SIG-M5 treated with dmso at 0.1 percent for 504 hours (cell line): ENCODE results near the gene TUBE1.
"Not testable (repeated sequence)": the region's sequence is repeated elsewhere in the genome, so short reads cannot be mapped to it uniquely, and the experiment has no call there.

Experiments
- DNase-seq: peaks from one replicate; lab custom pipeline; 2025; ENCODE audit not compliant: unreplicated experiment; lab: John Stamatoyannopoulos, UW

TUBE1 gene

DNA sequence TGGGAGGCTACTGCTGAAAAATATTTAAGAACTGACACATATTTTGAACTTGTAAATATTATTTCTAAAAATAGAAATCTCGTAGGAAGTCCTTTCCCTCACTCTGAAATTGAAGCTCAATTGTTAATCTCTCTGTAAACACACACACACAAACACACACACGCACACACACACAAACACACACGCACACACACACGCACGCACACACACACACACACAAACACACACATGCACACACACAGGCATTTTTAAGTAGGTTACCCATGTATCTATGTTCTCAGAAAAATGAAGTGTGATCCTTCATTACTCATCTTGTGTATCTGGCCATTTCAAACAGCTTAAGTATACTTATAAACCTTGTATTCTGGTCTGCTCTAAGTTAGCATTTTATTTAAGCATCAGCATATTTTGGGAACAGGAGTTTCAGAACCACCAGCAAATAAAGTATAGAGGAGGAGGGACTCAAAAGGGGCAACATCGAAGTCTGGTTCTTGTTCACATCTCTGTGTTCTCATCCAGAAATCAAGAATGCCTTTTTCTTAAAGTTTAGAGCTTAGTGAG, 21.8 kb downstream of the TUBE1 start:
- no peak for DNase-seq

DNA sequence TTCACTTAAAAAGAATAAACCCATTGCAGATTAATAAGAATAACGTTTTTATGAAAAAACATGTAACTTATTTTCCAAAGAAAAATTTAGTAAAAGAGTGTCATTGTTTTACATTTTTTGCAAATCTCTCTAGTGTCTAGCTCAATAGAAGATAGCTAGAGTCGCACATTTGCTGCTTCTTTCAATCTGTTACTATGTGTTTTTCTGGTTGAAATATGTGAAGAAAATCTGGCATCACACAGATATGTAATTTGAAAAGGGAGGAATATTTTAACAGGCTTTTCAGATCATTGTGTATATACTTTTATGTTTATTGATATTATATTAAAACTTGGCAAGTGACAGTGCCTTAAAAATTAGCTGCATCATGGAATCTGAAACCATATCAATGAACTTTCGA, 24.3 kb downstream of the TUBE1 start:
- DNase-seq: no peak

DNA sequence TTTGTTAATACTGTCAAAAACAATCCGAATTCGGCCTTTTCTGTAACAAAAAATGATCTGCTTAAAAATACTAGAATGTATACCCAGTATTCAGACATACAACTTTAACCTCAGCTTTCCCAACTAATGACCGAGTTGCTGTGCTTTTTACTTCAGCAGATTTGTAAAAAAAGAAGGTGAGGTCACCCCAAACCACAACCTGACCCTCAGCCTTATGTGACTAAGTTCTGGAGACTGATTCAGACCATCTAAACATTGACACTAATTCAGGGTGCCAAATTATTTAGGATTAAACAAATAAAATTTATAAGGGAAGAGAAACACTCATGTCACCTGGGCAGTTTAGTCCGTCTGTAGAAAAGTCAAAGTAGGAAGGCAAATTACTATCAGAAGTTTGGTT, 25.7 kb downstream of the TUBE1 start:
- DNase-seq: no peak

DNA sequence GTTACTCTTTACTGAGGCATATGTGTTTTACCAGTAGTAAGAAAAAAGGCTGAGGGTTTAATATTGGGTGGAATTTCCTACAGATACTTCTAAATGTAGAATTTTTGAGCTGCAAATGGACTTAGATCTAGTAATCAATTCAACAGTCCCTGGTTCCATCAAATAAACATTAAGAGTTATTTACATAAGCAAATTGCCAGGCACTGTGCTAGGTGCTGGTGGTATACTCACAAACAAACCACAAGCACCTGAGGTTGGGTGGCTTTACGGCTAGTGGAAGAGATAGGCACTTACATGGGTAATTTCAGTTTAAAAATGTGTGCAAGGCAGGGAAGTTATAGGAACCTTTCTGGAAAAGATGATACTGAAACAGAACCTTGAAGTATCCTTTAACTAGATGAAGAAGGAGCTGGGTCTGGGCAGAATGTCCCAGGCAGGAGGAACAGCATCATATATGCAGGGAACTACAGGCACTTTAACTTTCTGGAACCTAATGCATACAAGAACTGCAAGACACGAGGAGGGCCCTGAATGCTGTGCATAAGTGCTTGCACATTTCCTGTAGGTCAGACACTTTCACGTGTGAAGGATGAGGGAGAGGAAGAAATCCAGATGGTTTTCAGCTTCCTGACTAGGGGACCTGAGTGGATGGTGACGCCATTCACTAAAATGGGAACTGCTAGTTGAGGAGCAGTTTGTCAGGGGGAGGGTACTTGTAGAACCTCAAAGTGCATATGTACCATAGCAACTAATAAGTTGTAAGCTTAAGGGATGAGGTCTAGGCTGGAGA, 28.8 kb downstream of the TUBE1 start:
- no peak for DNase-seq

DNA sequence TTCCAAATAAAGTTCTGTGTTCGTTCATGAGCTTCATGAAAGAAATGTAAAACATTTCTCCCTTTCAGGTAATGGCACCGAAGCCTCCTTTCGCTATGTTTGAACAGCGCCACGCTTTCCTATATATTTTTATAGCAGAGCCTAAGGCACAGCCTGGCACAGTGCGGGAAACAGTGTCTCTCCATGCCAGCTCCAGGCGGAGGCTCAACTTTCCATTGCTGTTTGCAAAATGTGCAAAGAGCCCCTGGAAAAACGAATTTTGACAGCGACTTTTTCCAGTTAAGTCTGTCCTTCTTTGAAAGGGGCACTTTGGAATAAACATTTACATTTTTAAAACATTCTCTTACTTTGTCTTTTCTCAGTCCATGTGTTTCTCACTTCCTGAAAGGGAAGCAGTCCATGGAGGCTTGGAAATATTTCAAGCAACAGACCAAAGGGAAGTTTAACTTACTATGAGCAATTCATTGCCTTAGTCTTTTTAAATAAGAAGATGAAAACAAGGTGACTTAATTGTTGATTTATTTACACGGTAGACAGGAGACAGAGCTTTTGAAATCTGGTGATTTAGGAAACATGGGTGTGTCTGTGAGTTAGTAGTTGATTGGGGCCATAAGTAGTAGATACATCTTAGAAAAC, 32.6 kb downstream of the TUBE1 start:
- DNase-seq: no peak

DNA sequence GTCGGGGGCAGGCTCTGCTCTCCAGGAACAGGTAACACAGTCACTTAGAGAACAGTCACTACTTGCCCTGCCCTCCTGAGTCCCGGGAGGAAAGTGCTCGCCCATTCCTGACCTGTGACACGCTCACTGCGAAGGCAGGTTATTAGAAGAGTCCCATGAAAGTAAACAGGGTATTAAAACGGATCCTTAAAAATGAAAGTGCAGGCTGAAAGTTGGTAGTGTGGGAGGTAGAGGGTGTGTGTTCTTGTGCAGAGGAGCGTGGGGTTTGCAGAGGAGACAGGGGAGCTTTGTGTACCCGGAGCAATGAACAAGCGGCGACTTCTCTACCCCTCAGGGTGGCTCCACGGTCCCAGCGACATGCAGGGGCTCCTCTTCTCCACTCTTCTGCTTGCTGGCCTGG, 33.3 kb downstream of the TUBE1 start, which contains the start of gene CCN6:
Gene CCN6, plus strand, starts transcription at position 104 of the 400 bp plus-strand sequence. Its CDS starts 254 bp downstream, at position 358.
- DNase-seq: no peak

DNA sequence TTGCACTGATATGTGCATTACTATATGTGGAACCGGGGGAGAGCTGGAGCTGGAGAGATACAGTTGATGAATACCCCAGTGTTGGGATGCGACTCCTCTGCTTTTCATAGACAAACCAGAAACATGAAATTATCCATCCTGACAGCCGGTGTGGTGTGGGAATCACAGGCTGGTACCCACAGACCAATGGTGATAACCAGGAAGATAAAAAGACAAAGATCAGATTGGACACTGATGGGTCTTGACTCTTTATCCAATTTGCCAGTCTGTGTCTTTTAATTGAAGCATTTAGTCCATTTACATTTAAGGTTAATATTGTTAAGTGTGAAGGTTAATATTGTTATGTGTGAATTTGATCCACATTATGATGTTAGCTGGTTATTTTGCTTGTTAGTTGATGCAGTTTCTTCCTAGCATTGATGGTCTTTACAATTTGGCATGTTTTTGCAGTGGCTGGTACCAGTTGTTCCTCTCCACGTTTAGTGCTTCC, 36.0 kb downstream of the TUBE1 start:
- not testable (repeated sequence) for DNase-seq

DNA sequence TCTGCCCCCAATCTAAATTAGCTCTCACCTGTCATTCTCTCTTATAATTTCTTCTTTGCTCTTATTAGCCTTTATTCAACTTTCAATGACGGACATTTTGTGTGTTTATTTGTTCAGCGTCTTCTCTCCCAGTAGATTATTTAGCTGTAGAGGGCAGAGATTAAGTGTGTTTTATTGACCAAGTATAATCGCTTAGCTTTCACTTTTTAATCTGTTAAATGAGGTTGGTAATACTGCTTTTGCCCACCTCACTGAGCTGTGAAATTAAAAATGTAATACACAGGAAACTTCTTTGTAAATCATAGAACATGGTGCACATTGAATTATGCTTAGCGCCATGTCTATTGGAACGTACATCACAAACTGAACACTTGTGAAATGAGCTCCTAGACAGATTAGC, 36.9 kb downstream of the TUBE1 start:
- DNase-seq: no peak

DNA sequence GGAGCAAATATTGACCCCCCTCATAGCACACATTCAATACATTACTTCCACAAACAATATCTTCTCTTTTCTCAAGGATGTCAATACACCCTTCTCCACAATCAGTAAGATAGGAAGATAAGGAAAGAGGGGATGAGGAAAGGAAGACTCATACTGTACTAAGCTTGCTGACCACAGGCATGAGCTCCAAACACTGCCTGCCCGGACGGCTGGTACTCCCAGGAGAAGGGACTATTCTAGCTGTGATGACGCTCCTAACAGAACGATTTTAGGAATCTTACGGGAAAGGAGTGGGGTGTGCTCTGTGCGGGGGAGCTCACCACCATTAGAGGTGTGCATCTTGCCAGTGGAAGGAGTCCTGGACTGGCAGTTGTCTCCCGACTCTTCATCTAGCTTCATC, 37.3 kb downstream of the TUBE1 start:
- no peak for DNase-seq

DNA sequence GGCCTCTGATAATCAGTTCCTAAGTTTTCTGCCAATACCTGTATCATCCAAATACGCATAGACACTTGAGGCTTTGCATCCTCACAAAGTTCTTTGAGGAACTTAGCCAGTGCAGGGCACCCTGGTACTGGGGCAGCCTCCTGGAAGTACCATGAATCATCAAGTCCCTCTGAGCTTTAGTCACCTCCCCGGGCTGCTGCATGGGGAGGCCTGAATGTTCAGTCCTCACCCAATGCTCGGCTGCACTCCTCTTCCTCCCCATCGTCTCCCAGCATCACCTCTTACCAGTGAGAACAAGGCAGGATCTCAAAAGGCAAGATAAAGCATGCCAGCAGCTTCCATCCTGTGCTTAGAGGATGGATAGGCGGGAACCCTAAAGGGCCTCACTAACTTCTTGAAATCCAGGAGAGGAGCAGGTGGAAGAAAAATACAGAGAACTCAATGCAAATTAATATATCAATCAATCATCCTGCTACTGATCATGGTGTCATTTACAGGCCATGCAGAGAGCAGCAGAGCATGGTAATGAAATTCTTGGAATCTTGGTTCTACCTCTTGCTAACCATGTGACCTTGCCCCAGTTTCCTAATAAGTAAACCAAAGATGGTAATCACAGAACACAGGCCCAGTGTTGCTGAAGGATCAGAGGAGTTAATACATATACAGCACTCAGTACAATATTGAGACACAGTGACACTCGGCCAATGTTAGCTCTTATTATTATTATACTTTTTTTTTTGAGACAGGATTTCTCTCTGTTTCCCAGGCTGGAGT, 38.1 kb downstream of the TUBE1 start:
- no peak for DNase-seq

DNA sequence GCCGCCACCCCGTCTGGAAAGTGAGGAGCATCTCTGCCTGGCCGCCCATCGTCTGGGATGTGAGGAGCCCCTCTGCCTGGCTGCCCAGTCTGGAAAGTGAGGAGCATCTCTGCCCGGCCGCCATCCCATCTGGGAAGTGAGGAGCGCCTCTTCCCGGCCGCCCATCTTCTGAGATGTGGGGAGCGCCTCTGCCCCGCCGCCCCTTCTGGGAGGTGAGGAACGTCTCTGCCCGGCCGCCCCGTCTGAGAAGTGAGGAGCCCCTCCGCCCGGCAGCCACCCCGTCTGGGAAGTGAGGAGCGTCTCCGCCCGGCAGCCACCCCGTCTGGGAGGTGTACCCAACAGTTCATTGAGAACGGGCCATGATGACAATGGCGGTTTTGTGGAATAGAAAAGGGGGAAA, 39.8 kb downstream of the TUBE1 start:
- not testable (repeated sequence) for DNase-seq

DNA sequence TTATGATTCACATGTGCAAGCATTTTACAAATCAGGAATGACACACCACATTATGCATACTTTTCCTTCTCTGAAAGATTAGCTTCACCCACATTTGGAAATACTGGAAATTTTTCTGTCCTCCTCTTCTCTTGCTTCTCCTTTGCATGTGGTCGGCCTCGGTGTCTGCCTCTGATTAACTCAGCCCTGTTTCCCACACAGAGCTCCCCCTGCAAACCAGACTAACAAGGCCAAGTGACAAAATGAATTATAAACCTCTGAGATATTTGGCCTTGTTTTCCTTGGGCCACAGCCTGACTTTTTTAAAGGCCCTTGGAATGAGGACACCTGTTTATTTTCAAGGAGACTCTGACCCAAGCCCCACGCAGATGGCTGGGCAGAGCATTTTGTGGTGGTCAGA, 42.4 kb downstream of the TUBE1 start:
- DNase-seq: no peak

DNA sequence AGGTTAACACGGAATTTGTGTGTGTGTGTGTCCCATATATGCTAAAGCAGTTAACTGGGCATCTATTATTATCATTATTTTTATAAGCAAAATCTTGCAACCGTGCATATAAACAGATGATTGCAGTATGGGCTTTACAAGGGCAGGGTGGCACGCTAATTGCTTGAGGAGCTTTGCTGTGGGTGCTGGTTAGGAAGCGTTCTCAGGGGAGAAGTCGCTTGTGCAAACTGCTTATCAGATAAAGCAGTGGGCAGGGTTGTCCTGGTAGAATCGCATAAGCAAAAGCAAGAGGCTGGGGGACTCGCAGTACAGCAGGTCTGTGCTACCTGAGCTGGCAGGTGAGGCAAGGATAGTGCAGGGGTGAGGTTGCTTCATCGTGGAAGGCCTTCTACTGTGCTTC, 43.1 kb downstream of the TUBE1 start:
- no peak for DNase-seq

DNA sequence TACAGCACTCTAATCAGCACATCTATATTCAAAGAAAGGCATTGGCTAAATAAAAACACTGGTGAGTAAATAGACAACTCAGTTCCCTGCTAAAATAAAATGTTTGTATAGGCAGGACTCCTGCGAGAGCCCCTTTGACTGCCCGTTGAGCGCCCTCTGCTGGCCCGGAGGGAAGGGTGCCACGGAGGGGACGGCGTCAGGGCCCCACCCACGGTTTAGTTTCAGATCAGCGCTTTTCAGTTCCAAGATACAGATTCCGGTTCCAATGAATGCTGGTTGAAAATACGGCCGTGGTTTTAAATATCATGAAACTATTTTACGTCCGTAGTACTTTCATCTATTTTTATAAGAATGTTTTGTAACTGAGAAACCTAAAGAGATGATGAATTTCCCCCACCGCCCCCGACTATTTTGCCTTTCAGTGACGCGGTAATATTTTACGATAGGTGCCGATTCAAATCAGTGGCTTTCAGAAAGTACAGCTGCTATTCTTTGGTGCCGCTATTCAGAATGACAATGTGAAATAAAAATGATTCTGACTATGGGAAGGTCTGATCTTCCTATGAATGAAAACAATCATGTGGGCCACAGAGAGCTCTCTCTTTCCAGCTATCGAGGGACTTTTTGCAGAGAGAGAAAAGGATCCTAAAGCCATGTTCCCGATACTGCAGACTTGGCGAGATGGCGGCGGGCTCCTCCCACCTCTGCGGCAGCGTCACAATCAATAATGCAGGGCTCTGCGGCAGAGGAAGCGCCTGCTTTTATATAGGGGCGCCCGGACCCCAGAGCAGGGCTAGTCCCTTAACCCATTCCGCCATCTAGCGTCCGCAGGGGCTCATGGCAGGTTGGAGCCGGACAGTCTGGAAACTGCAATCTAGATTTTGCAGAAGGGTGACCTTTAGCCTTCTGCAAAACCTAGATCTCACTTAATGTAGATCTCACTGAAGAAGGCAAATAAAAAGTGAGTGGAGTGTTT, 44.0 kb downstream of the TUBE1 start:
- DNase-seq: peak; percentile 89

DNA sequence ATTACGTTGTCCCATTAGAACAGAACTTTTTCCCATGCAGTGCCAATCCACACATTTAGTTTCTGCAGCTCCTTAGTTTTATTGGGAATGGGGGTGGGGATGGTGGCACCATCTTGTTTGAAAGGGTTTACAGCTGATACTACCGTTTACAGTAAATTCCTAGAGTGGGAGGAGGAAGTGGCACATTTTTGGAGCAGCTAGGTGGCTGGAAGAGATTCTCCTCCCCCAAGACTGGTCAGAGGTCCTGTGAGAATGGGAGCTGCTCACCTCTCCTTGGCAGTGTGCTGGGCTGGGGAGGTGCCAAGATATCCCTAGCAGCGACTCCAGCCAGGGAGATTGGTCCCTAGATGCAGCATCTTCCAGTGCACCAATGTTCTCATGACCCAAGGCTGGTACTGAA, 45.7 kb downstream of the TUBE1 start:
- DNase-seq: no peak

DNA sequence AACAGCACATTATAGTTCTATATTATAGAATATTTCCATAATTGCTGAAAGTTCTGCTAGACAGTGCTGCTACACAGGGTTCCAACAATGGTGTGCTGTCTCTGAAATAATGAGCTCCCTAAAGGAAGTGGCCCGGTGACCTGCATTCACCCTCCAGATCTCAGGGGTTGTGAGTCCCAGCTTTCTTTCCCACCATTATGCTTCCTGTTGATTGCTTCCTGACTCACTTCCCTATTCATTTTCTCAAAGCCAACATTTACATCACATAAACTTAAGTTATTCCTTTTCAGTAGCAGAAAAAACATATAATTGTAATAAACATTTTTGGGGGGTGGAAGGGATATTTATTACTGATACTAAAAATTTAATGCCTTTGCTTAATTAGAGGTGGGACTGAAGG, 46.3 kb downstream of the TUBE1 start:
- DNase-seq: no peak

DNA sequence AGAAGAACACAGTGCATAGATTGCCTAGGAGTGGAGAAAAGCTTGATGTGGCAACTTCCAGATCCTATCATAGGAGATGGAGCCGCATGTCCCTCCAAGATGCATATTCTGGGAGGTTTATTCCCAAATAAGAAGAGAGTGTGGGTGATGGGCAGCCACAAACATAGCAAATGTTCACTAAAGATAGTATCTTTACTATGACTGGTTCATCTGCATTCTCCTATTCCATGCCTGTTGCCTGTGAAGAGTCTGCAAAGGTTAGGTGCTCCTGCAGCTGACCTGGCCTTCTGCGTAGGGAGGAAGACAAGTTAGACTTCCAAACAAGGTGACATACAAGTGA, 47.9 kb downstream of the TUBE1 start:
- no peak for DNase-seq

DNA sequence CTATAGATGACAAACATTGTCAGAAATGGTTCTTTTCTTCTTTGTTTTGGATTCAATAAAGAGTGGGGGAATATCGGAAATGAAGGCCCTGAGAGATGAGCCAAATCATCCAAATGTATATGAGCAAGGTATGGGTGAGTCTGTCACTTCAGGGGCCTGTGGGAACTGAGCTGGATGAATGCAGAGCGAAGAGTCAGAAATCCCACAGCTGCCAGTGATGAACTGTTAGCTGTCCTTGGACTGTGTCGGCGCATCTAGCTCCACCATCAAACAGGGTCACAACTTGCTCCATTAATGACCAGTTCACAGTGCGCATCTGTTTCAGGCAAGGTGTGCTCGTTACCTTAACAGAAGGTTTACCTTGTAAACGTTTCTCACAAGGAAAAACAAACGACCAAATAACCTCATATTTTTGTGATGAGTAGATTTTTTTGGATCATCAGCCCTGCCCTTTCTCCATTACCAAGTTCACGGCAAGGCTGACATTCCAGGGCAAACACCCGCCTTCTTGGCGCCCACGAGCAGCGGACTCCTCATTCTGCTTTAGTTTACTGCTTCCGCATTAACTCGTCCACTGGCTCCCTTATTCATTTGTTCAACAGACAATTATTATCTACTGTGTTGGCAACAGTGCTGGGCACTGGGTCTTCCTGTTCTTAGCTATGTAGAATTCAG, 48.4 kb downstream of the TUBE1 start:
- DNase-seq: no peak

DNA sequence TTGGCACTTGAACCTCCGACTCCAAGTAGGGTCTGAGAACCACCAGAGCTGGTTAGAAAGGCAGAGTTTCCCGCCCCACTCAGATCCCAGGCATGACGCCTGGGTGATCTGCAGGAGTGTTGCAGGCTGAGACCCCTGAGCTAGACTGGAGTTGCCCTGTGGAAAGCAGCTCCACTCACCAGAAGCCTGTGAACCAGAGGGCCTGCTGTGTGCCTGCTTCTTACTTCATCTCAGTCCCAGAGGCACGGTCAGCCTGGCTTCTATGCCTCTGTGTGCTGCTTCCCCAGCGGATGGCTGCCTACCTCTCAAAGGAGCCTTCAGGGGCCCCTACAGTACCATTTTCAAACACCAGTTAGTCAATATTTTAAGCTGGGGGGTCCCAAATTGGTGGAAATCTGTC, 49.0 kb downstream of the TUBE1 start:
- no peak for DNase-seq

DNA sequence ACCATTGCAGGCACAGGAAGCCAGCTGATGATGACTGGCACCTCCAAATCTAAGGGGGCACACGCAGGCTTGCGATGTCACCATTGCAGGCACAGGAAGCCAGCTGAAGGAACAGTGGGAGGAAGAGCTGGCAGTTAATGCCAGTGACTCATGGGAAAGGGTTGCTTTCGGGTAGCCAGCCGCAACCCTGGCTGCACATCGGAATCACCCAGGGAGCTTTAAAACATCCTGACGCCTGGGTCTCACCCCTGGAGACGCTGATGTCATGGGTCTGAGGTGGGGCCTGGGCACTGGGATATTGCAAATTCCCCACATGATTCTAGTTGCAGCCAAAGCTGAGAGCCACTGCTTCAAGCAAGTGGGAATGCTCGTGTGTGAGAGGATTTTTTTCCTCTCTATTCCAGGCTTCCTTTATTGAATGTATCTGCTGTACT, 49.5 kb downstream of the TUBE1 start:
- no peak for DNase-seq
